Keratinocyte (primary cell): ENCODE measurements around the gene OTOR. TPM values are rescaled to one million over a fixed set of nuclear protein-coding genes. Genes with fewer than 3 reads are reported as not detected.

Experiments used
- DNase-seq: peaks from one replicate; pipeline ENCODE4 v3.0.0-alpha.2; 2011; ENCODE audit warnings: low read depth, missing footprints, low spot score
- FAIRE-seq: peaks from 2 replicates; lab custom pipeline; 2011; peaks lifted over from hg19 to GRCh38; lab: Jason Lieb, UNC
- H2AFZ ChIP-seq: 2 replicates; pipeline ENCODE4 v1.6.0; 2012; ENCODE audit warnings: low read length, control low read depth, inconsistent platforms; ENCODE audit not compliant: control insufficient read depth
- H3K27ac ChIP-seq: 2 replicates; pipeline ENCODE4 v1.5.1; 2011; ENCODE audit warnings: low read length; ENCODE audit not compliant: control insufficient read depth, insufficient read depth
- H3K27me3 ChIP-seq: 3 replicates; pipeline ENCODE4 v1.6.0; 2011; ENCODE audit warnings: low read length; ENCODE audit not compliant: control insufficient read depth, insufficient read depth; ENCODE audit errors: extremely low read depth
- H3K36me3 ChIP-seq, 2 experiments: 2 replicates in 1 of 2; 3 replicates in 1 of 2; pipeline ENCODE4 v1.5.1; 2011; ENCODE audit warnings: low read length in 2 of 2, mild to moderate bottlenecking in 1 of 2; ENCODE audit not compliant: control insufficient read depth in 2 of 2, insufficient read depth in 2 of 2; ENCODE audit errors: extremely low read depth in 1 of 2
- H3K4me1 ChIP-seq: 3 replicates; pipeline ENCODE4 v1.5.1; 2011; ENCODE audit warnings: low read length; ENCODE audit not compliant: control insufficient read depth, insufficient read depth; ENCODE audit errors: extremely low read depth
- H3K4me2 ChIP-seq: 3 replicates; pipeline ENCODE4 v1.6.0; 2011; ENCODE audit warnings: low read depth, low read length; ENCODE audit not compliant: control insufficient read depth, insufficient read depth; ENCODE audit errors: extremely low read depth
- H3K4me3 ChIP-seq, 3 experiments: fragments of 200-600 bp in 1 of 3; sonication (generic) in 1 of 3; 2 replicates in 2 of 3; 3 replicates in 1 of 3; pipeline ENCODE4 v1.5.1; 2011 to 2016; ENCODE audit warnings: low read length in 3 of 3, mild to moderate bottlenecking in 3 of 3, control low read depth in 2 of 3, inconsistent platforms in 1 of 3, low read depth in 1 of 3, mixed read lengths in 1 of 3, mixed run types in 1 of 3, moderate library complexity in 1 of 3; ENCODE audit not compliant: control insufficient read depth in 2 of 3, insufficient read depth in 2 of 3; ENCODE audit errors: extremely low read depth in 1 of 3
- H3K79me2 ChIP-seq: 2 replicates; pipeline ENCODE4 v1.6.0; 2012; ENCODE audit warnings: low read length; ENCODE audit not compliant: control insufficient read depth, insufficient read depth
- H3K9ac ChIP-seq: 3 replicates; pipeline ENCODE4 v1.6.0; 2011; ENCODE audit warnings: low read length; ENCODE audit not compliant: control insufficient read depth, insufficient read depth; ENCODE audit errors: extremely low read depth
- H3K9me1 ChIP-seq: 3 replicates; pipeline ENCODE4 v1.6.0; 2011; ENCODE audit warnings: low read length; ENCODE audit not compliant: control insufficient read depth, insufficient read depth; ENCODE audit errors: extremely low read depth
- H3K9me3 ChIP-seq: 2 replicates; pipeline ENCODE4 v1.5.1; 2012; ENCODE audit warnings: low read depth, low read length; ENCODE audit not compliant: control insufficient read depth
- H4K20me1 ChIP-seq: 3 replicates; pipeline ENCODE4 v1.6.0; 2011; ENCODE audit warnings: low read length; ENCODE audit not compliant: control insufficient read depth, insufficient read depth; ENCODE audit errors: extremely low read depth
- CTCF ChIP-seq, 3 experiments: IDR thresholded peaks in 1 of 3; conservative IDR thresholded peaks in 1 of 3; optimal IDR thresholded peaks in 1 of 3; 2 replicates in 2 of 3; 3 replicates in 1 of 3; pipeline versions ENCODE3 to v1.5.1; 2011; ENCODE audit warnings: low read length in 3 of 3, mild to moderate bottlenecking in 3 of 3, moderate library complexity in 2 of 3, control low read depth in 1 of 3, inconsistent platforms in 1 of 3; ENCODE audit not compliant: insufficient read depth in 2 of 3; ENCODE audit errors: extremely low read depth in 1 of 3
- EZH2 ChIP-seq: IDR thresholded peaks from one replicate; pipeline ENCODE4 v1.6.1; 2012; ENCODE audit warnings: inconsistent platforms, mild to moderate bottlenecking, low read length, moderate library complexity
- dilution Hi-C: fragments of 300-500 bp; cut with MboI; formaldehyde crosslinking; loops from one replicate; pipeline ENCODE4 v1.7.0; 2020; ENCODE audit warnings: low sequenced_read_pairs; ENCODE audit not compliant: extremely low pct_ligation_motif_present
- polyA plus RNA-seq, 5 experiments: library from polyadenylated mRNA; depleted of rRNA in 3 of 5; stranded (reverse) in 3 of 5; stranded (forward) in 1 of 5; unstranded in 1 of 5; fragments of >200 nt; gene quantifications; 1 replicate in 1 of 5; 2 replicates in 3 of 5; 3 replicates in 1 of 5; pipeline versions ENCODE4 v1.2.1 to v1.2.3, GENCODE V29; 2011 to 2012; ENCODE audit warnings: missing spikeins in 2 of 5, low read depth in 1 of 5, low replicate concordance in 1 of 5

Gene OTOR
- polyA plus RNA-seq, 1 donor (not counting 4 experiments of a cell fraction or from before 2014, with no cell fraction given) = not detected

GRCh38 chr20:16710781-16711180, 37.4 kb upstream of the OTOR start:
- no peaks in the 10 kb centered on the region for H4K20me1 ChIP-seq
- H3K36me3 ChIP-seq = no peaks in the 10 kb centered on the region
- TF ChIP-seq CTCF (optimal IDR thresholded peaks at IDR 0.05 in 1 of 3, IDR thresholded peaks at IDR 0.05 in 1 of 3, conservative IDR thresholded peaks at IDR 0.05 in 1 of 3; ENCODE audit: extremely low read depth in 1 of 3, insufficient read depth in 2 of 3, low read length in 3 of 3) (no peak), EZH2 (no peak)
- no peak for DNase-seq
- H3K27me3 ChIP-seq = no peaks in the 10 kb centered on the region
- no peaks in the 10 kb centered on the region for H3K79me2 ChIP-seq
- no peak overlapping the region for H3K4me3 ChIP-seq
- dilution Hi-C loops = no loop called here
- H3K9me1 ChIP-seq = no peaks in the 10 kb centered on the region
- no peak overlapping the region for H3K27ac ChIP-seq
- H3K4me2 ChIP-seq = no peak overlapping the region
- no peak overlapping the region for H3K9ac ChIP-seq
- H3K4me1 ChIP-seq = no peaks in the 10 kb centered on the region
- FAIRE-seq = no peak
- H3K9me3 ChIP-seq = no peaks in the 10 kb centered on the region
- H2AFZ ChIP-seq = no peak overlapping the region

- Histone ChIP-seq H3K9me1 (no peaks in the 10 kb centered on the region), H3K4me3 (no peak overlapping the region), H3K9ac (no peak overlapping the region), H3K27ac (no peak overlapping the region), H3K79me2 (no peaks in the 10 kb centered on the region), H3K36me3 (no peaks in the 10 kb centered on the region), H2AFZ (no peak overlapping the region), H3K4me1 (no peaks in the 10 kb centered on the region), H4K20me1 (no peaks in the 10 kb centered on the region), H3K27me3 (no peaks in the 10 kb centered on the region), H3K9me3 (no peaks in the 10 kb centered on the region), H3K4me2 (no peak overlapping the region)
- TF ChIP-seq CTCF (optimal IDR thresholded peaks at IDR 0.05 in 1 of 3, IDR thresholded peaks at IDR 0.05 in 1 of 3, conservative IDR thresholded peaks at IDR 0.05 in 1 of 3; ENCODE audit: extremely low read depth in 1 of 3, insufficient read depth in 2 of 3, low read length in 3 of 3) (no peak), EZH2 (no peak)
- dilution Hi-C loops = no loop called here
- no peak for DNase-seq
- no peak for FAIRE-seq
These were observed 36.4 kb upstream of the OTOR start for GRCh38 chr20:16711661-16712258.
